ENCODE data around the gene PTPRN. TPM values are rescaled to one million over a fixed set of nuclear protein-coding genes. Genes with fewer than 3 reads are reported as not detected.

PTPRN gene
- 0.87 to 2.0 TPM (median 1.3 TPM) in 5 replicates for total RNA-seq (2022; extraction: Qiagen RNA extraction; ENCODE audit: low read depth)

DNA sequence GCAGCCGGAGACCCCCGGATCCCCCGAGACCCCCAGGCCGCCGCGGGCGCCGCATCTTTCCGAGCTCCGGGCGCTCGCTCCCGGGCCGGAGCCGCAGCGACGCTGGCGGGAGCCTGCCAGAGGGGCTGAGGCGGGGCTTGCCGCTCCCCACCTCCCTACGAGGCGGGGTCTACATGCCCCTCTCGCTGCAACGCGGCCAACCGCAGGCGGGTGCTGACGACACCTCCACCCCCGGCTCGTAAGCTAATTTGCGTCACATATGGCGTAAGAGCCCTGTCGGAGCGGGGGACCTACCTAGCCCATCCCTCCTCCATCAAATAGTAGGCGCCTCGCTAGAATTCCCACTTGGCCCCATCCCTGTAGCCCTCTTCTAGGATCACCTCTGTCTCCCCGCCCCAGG is at the start of gene PTPRN:
TSS of gene PTPRN (minus strand) at position 124 of the 400 bp plus-strand sequence. CDS start at position 55, 69 bp downstream.

GRCh38 chr2:219332542-219332941 is 23.3 kb upstream of the PTPRN start, which contains the start of gene RESP18:
RESP18 (minus strand) TSS chr2:219332744.

GRCh38 chr2:219279151-219279915 is 29.9 kb downstream of the PTPRN start, which contains the start of gene DNAJB2:
DNAJB2 (plus strand) TSS chr2:219279366; CDS start chr2:219279834, 468 bp downstream.

GRCh38 chr2:219253753-219254589 is 55.2 kb downstream of the PTPRN start, which contains the start of gene TUBA4A:
TUBA4A (minus strand) TSS chr2:219253918; CDS start chr2:219253858, 60 bp downstream.

DNA sequence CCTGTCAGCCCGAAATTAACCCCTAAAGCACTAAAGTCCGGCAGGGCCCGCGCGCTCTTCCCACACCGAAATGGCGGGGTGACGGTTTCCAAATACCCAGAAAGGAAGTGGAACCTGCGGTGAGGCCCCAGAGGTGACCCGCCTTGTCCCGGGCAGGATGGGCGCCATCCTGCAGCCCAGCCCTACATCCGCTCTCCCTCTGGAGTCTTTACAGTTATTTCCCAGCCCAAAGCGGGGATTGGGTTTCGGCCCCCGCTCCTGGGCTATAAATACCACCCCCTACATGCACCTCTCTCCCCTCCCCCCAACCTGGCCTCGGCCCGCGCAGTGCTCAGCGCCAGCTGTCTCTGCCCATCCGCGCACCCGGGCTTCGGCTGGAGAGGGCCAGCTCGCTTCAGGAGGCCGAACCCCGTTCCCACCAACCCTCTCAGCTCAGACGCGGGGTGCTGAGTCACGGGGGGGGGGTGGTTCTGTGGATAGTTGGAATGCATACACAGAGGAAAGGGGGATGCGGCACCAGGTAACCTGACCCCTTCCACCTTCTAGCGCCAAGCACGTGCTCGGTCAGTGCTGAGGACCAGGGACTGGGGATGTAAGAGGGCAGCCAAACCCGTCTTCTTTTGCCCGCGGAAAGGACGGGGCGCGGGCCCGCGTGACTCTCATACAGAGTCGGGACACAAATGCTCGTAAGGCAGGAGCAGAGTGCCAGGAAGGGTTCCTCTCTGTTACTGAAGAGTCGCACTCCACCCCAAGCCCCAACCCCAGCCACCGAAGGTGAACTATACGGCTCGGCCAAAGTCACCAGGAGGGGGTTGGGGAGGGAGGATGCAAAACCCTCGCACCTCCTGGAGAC is 56.1 kb downstream of the PTPRN start, which contains the start of gene TUBA4B:
TSS of gene TUBA4B (plus strand) at position 344 of the 853 bp plus-strand sequence. CDS start at position 509, 165 bp downstream.

GRCh38 chr2:219245148-219245898 is 63.9 kb downstream of the PTPRN start, which contains the start of the genes GLB1L and STK16:
GLB1L (minus strand) TSS chr2:219245444; CDS start chr2:219243573, 1,871 bp downstream.
STK16 (plus strand) TSS chr2:219245479; CDS start chr2:219246000, 521 bp downstream.

Other genes starting within 250 kb of the PTPRN start
- 0.09 to 0.13 TPM (median 0.11 TPM) in 4 of 5 replicates, not detected in the other for gene IHH, start 248.5 kb downstream of the PTPRN start, total RNA-seq (2022; extraction: Qiagen RNA extraction; ENCODE audit: low read depth)
- gene NHEJ1, start 148.6 kb downstream of the PTPRN start, total RNA-seq (2022; extraction: Qiagen RNA extraction; ENCODE audit: low read depth) = 13.7 to 18.3 TPM (median 15.2 TPM) in 5 replicates
- gene SLC23A3, start 139.4 kb downstream of the PTPRN start, total RNA-seq (2022; extraction: Qiagen RNA extraction; ENCODE audit: low read depth) = 0.19 to 0.90 TPM (median 0.53 TPM) in 5 replicates
- 33.7 to 47.7 TPM (median 45.3 TPM) in 5 replicates for gene CNPPD1, start 132.5 kb downstream of the PTPRN start, total RNA-seq (2022; extraction: Qiagen RNA extraction; ENCODE audit: low read depth)
- gene RETREG2, start 131.1 kb downstream of the PTPRN start, total RNA-seq (2022; extraction: Qiagen RNA extraction; ENCODE audit: low read depth) = 58.9 to 85.7 TPM (median 81.2 TPM) in 5 replicates
- 14.4 to 22.8 TPM (median 19.2 TPM) in 5 replicates for gene ZFAND2B, start 102.6 kb downstream of the PTPRN start, total RNA-seq (2022; extraction: Qiagen RNA extraction; ENCODE audit: low read depth)
- gene ABCB6, start 90.4 kb downstream of the PTPRN start, total RNA-seq (2022; extraction: Qiagen RNA extraction; ENCODE audit: low read depth) = 22.5 to 37.5 TPM (median 30.4 TPM) in 5 replicates
- gene ATG9A, start 79.8 kb downstream of the PTPRN start, total RNA-seq (2022; extraction: Qiagen RNA extraction; ENCODE audit: low read depth) = 42.3 to 53.2 TPM (median 50.2 TPM) in 5 replicates
- gene ANKZF1, start 79.6 kb downstream of the PTPRN start, total RNA-seq (2022; extraction: Qiagen RNA extraction; ENCODE audit: low read depth) = 15.1 to 22.0 TPM (median 17.7 TPM) in 5 replicates
- 5.0 to 6.8 TPM (median 6.8 TPM) in 5 replicates for gene GLB1L, start 64.0 kb downstream of the PTPRN start, total RNA-seq (2022; extraction: Qiagen RNA extraction; ENCODE audit: low read depth)
- 27.5 to 32.6 TPM (median 31.0 TPM) in 5 replicates for gene STK16, start 63.9 kb downstream of the PTPRN start, total RNA-seq (2022; extraction: Qiagen RNA extraction; ENCODE audit: low read depth)
- gene TUBA4B, start 56.2 kb downstream of the PTPRN start, total RNA-seq (2022; extraction: Qiagen RNA extraction; ENCODE audit: low read depth) = 0.18 to 0.69 TPM (median 0.35 TPM) in 5 replicates
- gene TUBA4A, start 55.5 kb downstream of the PTPRN start, total RNA-seq (2022; extraction: Qiagen RNA extraction; ENCODE audit: low read depth) = 332 to 451 TPM (median 366 TPM) in 5 replicates
- 40.3 to 55.4 TPM (median 48.6 TPM) in 5 replicates for gene DNAJB2, start 30.0 kb downstream of the PTPRN start, total RNA-seq (2022; extraction: Qiagen RNA extraction; ENCODE audit: low read depth)
- gene RESP18, start 23.3 kb upstream of the PTPRN start, total RNA-seq (2022; extraction: Qiagen RNA extraction; ENCODE audit: low read depth) = not detected in 5 replicates
- 51.3 to 65.5 TPM (median 63.4 TPM) in 5 replicates for gene DNPEP, start 78.5 kb upstream of the PTPRN start, total RNA-seq (2022; extraction: Qiagen RNA extraction; ENCODE audit: low read depth)
- 0.05 to 0.24 TPM (median 0.13 TPM) in 3 of 5 replicates, not detected in the others for gene DES, start 109.0 kb upstream of the PTPRN start, total RNA-seq (2022; extraction: Qiagen RNA extraction; ENCODE audit: low read depth)
- gene SPEG, start 125.4 kb upstream of the PTPRN start, total RNA-seq (2022; extraction: Qiagen RNA extraction; ENCODE audit: low read depth) = 5.1 to 7.8 TPM (median 6.5 TPM) in 5 replicates
- 33.3 to 39.2 TPM (median 37.5 TPM) in 5 replicates for gene GMPPA, start 189.5 kb upstream of the PTPRN start, total RNA-seq (2022; extraction: Qiagen RNA extraction; ENCODE audit: low read depth)
- 0.05 to 0.07 TPM in 2 of 5 replicates, not detected in the others for gene ASIC4, start 205.1 kb upstream of the PTPRN start, total RNA-seq (2022; extraction: Qiagen RNA extraction; ENCODE audit: low read depth)
- gene CHPF, start 234.4 kb upstream of the PTPRN start, total RNA-seq (2022; extraction: Qiagen RNA extraction; ENCODE audit: low read depth) = 17.5 to 36.2 TPM (median 29.9 TPM) in 5 replicates
- gene TMEM198, start 234.6 kb upstream of the PTPRN start, total RNA-seq (2022; extraction: Qiagen RNA extraction; ENCODE audit: low read depth) = 0.47 to 1.3 TPM (median 0.95 TPM) in 5 replicates